Type B pancreatic cell (in vitro differentiated cells): ENCODE data around the gene SLC44A5. TPM values are rescaled to one million over a fixed set of nuclear protein-coding genes. Genes with fewer than 3 reads are reported as not detected.

Source experiments
- DNase-seq: peaks from one replicate; pipeline ENCODE4 v3.0.0; 2021; ENCODE audit warnings: mixed read lengths; ENCODE audit not compliant: unreplicated experiment; ENCODE audit errors: extremely low spot score
- H3K27ac Mint-ChIP-seq: 2 replicates; pipeline ENCODE4 v1.8.0; 2021; ENCODE audit warnings: mild to moderate bottlenecking, mixed read lengths
- H3K27me3 Mint-ChIP-seq: 2 replicates; pipeline ENCODE4 v1.8.0; 2021; ENCODE audit warnings: mixed read lengths
- H3K36me3 Mint-ChIP-seq: 2 replicates; pipeline ENCODE4 v1.8.0; 2021; ENCODE audit warnings: mixed read lengths
- H3K4me1 Mint-ChIP-seq: one replicate; pipeline ENCODE4 v1.8.0; 2021; ENCODE audit warnings: mixed read lengths; ENCODE audit not compliant: unreplicated experiment
- H3K4me3 Mint-ChIP-seq: 2 replicates; pipeline ENCODE4 v1.8.0; 2021; ENCODE audit warnings: mild to moderate bottlenecking, mixed read lengths
- H3K9me3 Mint-ChIP-seq: 2 replicates; pipeline ENCODE4 v1.8.0; 2021; ENCODE audit warnings: mixed read lengths
- CTCF ChIP-seq: fragments of 200-600 bp; sonication (generic); conservative IDR thresholded peaks from 2 replicates; pipeline ENCODE4 v1.5.0; 2021; ENCODE audit warnings: antibody characterized with exemption, mild to moderate bottlenecking
- total RNA-seq: library from RNA; stranded (reverse); gene quantifications from 2 replicates; pipeline ENCODE4 v1.2.1, GENCODE V29; 2021; ENCODE audit warnings: low replicate concordance

The SLC44A5 gene
- total RNA-seq, 1 donor from 2014 or later: 2.4 TPM

GRCh38 chr1:75328691-75329090, 282.2 kb downstream of the SLC44A5 start:
- no peaks in the 10 kb centered on the region for H3K27me3 Mint-ChIP-seq
- H3K9me3 Mint-ChIP-seq: no peaks in the 10 kb centered on the region
- no peak for DNase-seq
- H3K4me3 Mint-ChIP-seq: no peak overlapping the region
- no peak overlapping the region for H3K27ac Mint-ChIP-seq
- no peaks in the 10 kb centered on the region for H3K4me1 Mint-ChIP-seq
- no peak for TF ChIP-seq CTCF
- H3K36me3 Mint-ChIP-seq: no peaks in the 10 kb centered on the region

GRCh38 chr1:75327395-75327794, 283.5 kb downstream of the SLC44A5 start:
- Mint-ChIP-seq H3K27ac (no peak overlapping the region), H3K27me3 (no peaks in the 10 kb centered on the region), H3K4me1 (no peaks in the 10 kb centered on the region), H3K4me3 (no peak overlapping the region), H3K9me3 (no peaks in the 10 kb centered on the region), H3K36me3 (no peaks in the 10 kb centered on the region)
- TF ChIP-seq CTCF: no peak
- no peak for DNase-seq

GRCh38 chr1:75317976-75318375, 292.9 kb downstream of the SLC44A5 start:
- no peak overlapping the region for H3K27ac Mint-ChIP-seq
- no peak overlapping the region for H3K4me3 Mint-ChIP-seq
- no peak for TF ChIP-seq CTCF
- no peaks in the 10 kb centered on the region for H3K9me3 Mint-ChIP-seq
- H3K27me3 Mint-ChIP-seq: peaks cover 7% of the 10 kb centered on the region
- H3K4me1 Mint-ChIP-seq: no peaks in the 10 kb centered on the region
- DNase-seq: no peak
- H3K36me3 Mint-ChIP-seq: no peaks in the 10 kb centered on the region

- Mint-ChIP-seq H3K4me1 (no peaks in the 10 kb centered on the region), H3K36me3 (no peaks in the 10 kb centered on the region), H3K27ac (no peak overlapping the region), H3K4me3 (no peak overlapping the region), H3K9me3 (no peaks in the 10 kb centered on the region), H3K27me3 (peaks cover 7% of the 10 kb centered on the region)
- DNase-seq: no peak
- no peak for TF ChIP-seq CTCF
Observed at GRCh38 chr1:75316230-75316629, 294.7 kb downstream of the SLC44A5 start.

GRCh38 chr1:75312620-75313019, 298.3 kb downstream of the SLC44A5 start:
- Mint-ChIP-seq H3K36me3 (no peaks in the 10 kb centered on the region), H3K4me3 (no peak overlapping the region), H3K27me3 (peaks cover 7% of the 10 kb centered on the region), H3K9me3 (no peaks in the 10 kb centered on the region), H3K4me1 (no peaks in the 10 kb centered on the region), H3K27ac (no peak overlapping the region)
- no peak for TF ChIP-seq CTCF
- DNase-seq: no peak

GRCh38 chr1:75310067-75310466, 300.8 kb downstream of the SLC44A5 start:
- no peak for DNase-seq
- no peak overlapping the region for H3K4me3 Mint-ChIP-seq
- H3K9me3 Mint-ChIP-seq: no peaks in the 10 kb centered on the region
- H3K4me1 Mint-ChIP-seq: no peaks in the 10 kb centered on the region
- no peak overlapping the region for H3K27ac Mint-ChIP-seq
- no peaks in the 10 kb centered on the region for H3K36me3 Mint-ChIP-seq
- H3K27me3 Mint-ChIP-seq: peaks cover 3% of the 10 kb centered on the region
- no peak for TF ChIP-seq CTCF
